ENCODE results near the gene ROBO1.

ROBO1 gene

GRCh38 chr3:78976200-78976599, 791.6 kb downstream of the ROBO1 start:
- DNase-seq (ENCODE audit: low read depth), result no peak

GRCh38 chr3:78974181-78974790, 793.5 kb downstream of the ROBO1 start:
- no peak for DNase-seq (ENCODE audit: low read depth)

- no peak for DNase-seq (ENCODE audit: low read depth)
These were observed 795.0 kb downstream of the ROBO1 start for GRCh38 chr3:78972617-78973301.

- DNase-seq (ENCODE audit: low read depth), result no peak
These were observed 797.1 kb downstream of the ROBO1 start for GRCh38 chr3:78970656-78971055.

- no peak for DNase-seq (ENCODE audit: low read depth)
These were observed 798.3 kb downstream of the ROBO1 start for GRCh38 chr3:78969483-78969882.

- DNase-seq (ENCODE audit: low read depth), result no peak
These were observed 800.7 kb downstream of the ROBO1 start for GRCh38 chr3:78967061-78967460.

- DNase-seq (ENCODE audit: low read depth), result no peak
These were observed 804.0 kb downstream of the ROBO1 start for GRCh38 chr3:78963771-78964170.

- DNase-seq (ENCODE audit: low read depth), result no peak
These were observed 810.3 kb downstream of the ROBO1 start for GRCh38 chr3:78957456-78957855.

GRCh38 chr3:78951342-78951945, 816.4 kb downstream of the ROBO1 start:
- no peak for DNase-seq (ENCODE audit: low read depth)

- DNase-seq (ENCODE audit: low read depth), result no peak
These were observed 826.2 kb downstream of the ROBO1 start for GRCh38 chr3:78941587-78941986.

GRCh38 chr3:78940626-78941025, 827.2 kb downstream of the ROBO1 start:
- DNase-seq (ENCODE audit: low read depth), result no peak

GRCh38 chr3:78940128-78940527, 827.7 kb downstream of the ROBO1 start:
- no peak for DNase-seq (ENCODE audit: low read depth)

- DNase-seq (ENCODE audit: low read depth), result no peak
These were observed 830.3 kb downstream of the ROBO1 start for GRCh38 chr3:78937475-78937874.

- no peak for DNase-seq (ENCODE audit: low read depth)
These were observed 840.0 kb downstream of the ROBO1 start for GRCh38 chr3:78927759-78928158.

GRCh38 chr3:78926523-78926922, 841.3 kb downstream of the ROBO1 start:
- no peak for DNase-seq (ENCODE audit: low read depth)

GRCh38 chr3:78924711-78925110, 843.1 kb downstream of the ROBO1 start:
- no peak for DNase-seq (ENCODE audit: low read depth)

GRCh38 chr3:78919021-78919755, 848.6 kb downstream of the ROBO1 start:
- no peak for DNase-seq (ENCODE audit: low read depth)

- no peak for DNase-seq (ENCODE audit: low read depth)
These were observed 849.3 kb downstream of the ROBO1 start for GRCh38 chr3:78918361-78919020.

- DNase-seq (ENCODE audit: low read depth), result no peak
These were observed 850.3 kb downstream of the ROBO1 start for GRCh38 chr3:78917536-78917935.

GRCh38 chr3:78913711-78914110, 854.1 kb downstream of the ROBO1 start:
- DNase-seq (ENCODE audit: low read depth), result no peak

- DNase-seq (ENCODE audit: low read depth), result no peak
These were observed 855.1 kb downstream of the ROBO1 start for GRCh38 chr3:78912687-78913086.

GRCh38 chr3:78912259-78912658, 855.5 kb downstream of the ROBO1 start:
- DNase-seq (ENCODE audit: low read depth), result no peak
